ENCODE data around the gene FAM72D.
"Not testable (repeated sequence)": the region's sequence is repeated elsewhere in the genome, so short reads cannot be mapped to it uniquely, and the experiment has no call there.

FAM72D gene

GRCh38 chr1:145155873-145156272, 60.1 kb downstream of the FAM72D start:
- DNase-seq: not testable (repeated sequence)

- not testable (repeated sequence) for DNase-seq
These were observed 61.3 kb downstream of the FAM72D start for GRCh38 chr1:145156891-145157610.

- not testable (repeated sequence) for DNase-seq
These were observed 61.9 kb downstream of the FAM72D start for GRCh38 chr1:145157715-145158114.

- not testable (repeated sequence) for DNase-seq
These were observed 65.4 kb downstream of the FAM72D start for GRCh38 chr1:145161046-145161752.
